K562 (cell line): ENCODE measurements around the gene KNCN. TPM values are rescaled to one million over a fixed set of nuclear protein-coding genes. Genes with fewer than 3 reads are reported as not detected.

ENCODE experiments used
- ARID1B ChIP-seq: fragments of 450-650 bp; IDR thresholded peaks from 2 replicates; pipeline ENCODE4 v1.6.1; 2016; ENCODE audit warnings: antibody characterized with exemption, mild to moderate bottlenecking, inconsistent platforms
- ASH1L ChIP-seq: fragments of 450-650 bp; IDR thresholded peaks from 2 replicates; pipeline ENCODE4 v1.6.1; 2018; ENCODE audit warnings: borderline replicate concordance, mild to moderate bottlenecking, low read depth; ENCODE audit not compliant: partially characterized antibody
- CCNT2 ChIP-seq: IDR thresholded peaks from 2 replicates; pipeline ENCODE4 v1.6.1; 2011; ENCODE audit warnings: borderline replicate concordance, low read depth, mild to moderate bottlenecking, moderate library complexity, mixed read lengths, low read length; ENCODE audit not compliant: insufficient read length; ENCODE audit errors: extremely low read depth
- FOSL1 ChIP-seq: fragments of 200-800 bp; sonication (Bioruptor generic); conservative IDR thresholded peaks from 2 replicates; pipeline ENCODE4 v1.6.1; 2016; ENCODE audit warnings: missing genetic modification characterization, missing compliant biosample characterization
- FOXJ3 ChIP-seq: sonication (generic); formaldehyde crosslinking; IDR thresholded peaks from 2 replicates; pipeline ENCODE4 v1.4.0; 2020; ENCODE audit warnings: mild to moderate bottlenecking, missing genetic modification reagents
- KDM4B ChIP-seq, 2 experiments: fragments of 450-650 bp in 1 of 2; sonication (generic) in 1 of 2; IDR thresholded peaks; 2 replicates each; pipeline ENCODE4 v1.6.1; 2016 to 2017; ENCODE audit warnings: borderline replicate concordance in 2 of 2, antibody characterized with exemption in 1 of 2, low read depth in 1 of 2, mild to moderate bottlenecking in 1 of 2
- NR2C1 ChIP-seq, 2 experiments: fragments of 450-650 bp; IDR thresholded peaks; 2 replicates each; pipeline ENCODE4 v1.6.1; 2017; ENCODE audit warnings: mild to moderate bottlenecking in 2 of 2, antibody characterized with exemption in 1 of 2, inconsistent platforms in 1 of 2, missing compliant biosample characterization in 1 of 2, missing genetic modification characterization in 1 of 2
- TGIF2 ChIP-seq: sonication (generic); formaldehyde crosslinking; IDR thresholded peaks from 2 replicates; pipeline ENCODE4 v1.8.1; 2022; ENCODE audit warnings: mild to moderate bottlenecking, missing genetic modification reagents, moderate library complexity
- polyA plus RNA-seq, 8 experiments: library from polyadenylated mRNA; depleted of rRNA in 4 of 8; stranded (reverse) in 5 of 8; unstranded in 3 of 8; fragments of >200 nt; fragmentation: Nextera tagmentation in 2 of 8; fragmentation: Illumina TruSeq in 1 of 8; extraction: Ambion mirVana in 2 of 8; extraction: Trizol in 1 of 8; gene quantifications; 2 replicates each; pipeline versions ENCODE4 v1.2.1 to v1.2.3, GENCODE V29; 2011 to 2014; ENCODE audit warnings: inconsistent platforms in 1 of 8, missing spikeins in 1 of 8
- total RNA-seq, 7 experiments: library from RNA; depleted of rRNA in 6 of 7; stranded (reverse); fragments of >200 nt in 6 of 7; fragmentation: Illumina TruSeq in 2 of 7; extraction: Trizol in 2 of 7; gene quantifications; 2 replicates each; pipeline versions ENCODE4 v1.2.1 to v1.2.3, GENCODE V29; 2011 to 2021; ENCODE audit warnings: low replicate concordance in 1 of 7
- TF ChIP-seq, protein P1 (sequence below): sonication (generic); formaldehyde crosslinking; IDR thresholded peaks from 2 replicates; pipeline ENCODE4 v1.8.1; 2023; ENCODE audit warnings: mild to moderate bottlenecking, missing genetic modification reagents
- TF ChIP-seq, protein P2 (sequence below), 2 experiments: fragments of 250-450 bp in 1 of 2; fragments of 450-650 bp in 1 of 2; sonication (Bioruptor Pico) in 1 of 2; IDR thresholded peaks; 2 replicates each; pipeline versions ENCODE4 v1.6.1 to v1.8.0; 2016 to 2021; ENCODE audit warnings: mild to moderate bottlenecking in 2 of 2, moderate library complexity in 2 of 2, missing compliant biosample characterization in 1 of 2, missing genetic modification characterization in 1 of 2

Gene KNCN
- total and polyA plus RNA-seq, 9 of the 15 experiments (the other 6 are each of a cell fraction or from before 2014, with no cell fraction given) = not detected

DNA sequence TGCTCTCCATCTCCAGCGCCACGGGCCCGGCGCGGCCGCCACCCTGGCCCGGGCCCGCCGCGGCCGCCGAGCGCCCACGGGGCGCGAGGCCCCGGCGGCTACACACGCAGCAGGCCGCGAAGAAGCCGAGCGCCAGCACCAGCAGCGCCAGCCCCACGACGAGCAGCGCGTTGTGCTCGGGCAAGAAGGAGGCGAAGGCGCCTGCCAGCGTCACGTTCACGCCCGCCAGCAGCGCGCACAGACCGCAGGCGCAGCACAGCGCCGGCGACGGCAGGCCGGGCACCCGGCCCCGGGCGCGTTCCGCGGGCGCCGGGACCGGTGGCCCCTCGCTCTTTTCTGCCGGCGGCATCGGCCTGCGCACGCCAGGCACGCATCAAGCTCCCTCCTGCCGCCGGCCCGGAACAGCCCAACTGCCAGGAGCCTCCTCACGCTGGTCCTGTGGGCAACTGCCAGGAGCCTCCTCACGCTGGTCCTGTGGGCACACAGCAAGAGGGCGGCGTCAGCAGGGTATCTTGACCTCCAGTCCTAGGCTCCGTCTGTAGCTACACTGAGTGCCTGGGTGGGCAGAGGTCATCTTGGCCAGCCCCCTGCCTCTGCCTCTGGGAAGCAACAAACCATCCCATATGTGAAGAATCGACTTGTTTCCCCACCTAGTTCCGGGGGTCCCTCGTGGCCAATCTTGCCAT lies 18.1 kb downstream of the KNCN start (continued):
- TF ChIP-seq, protein P1, sequence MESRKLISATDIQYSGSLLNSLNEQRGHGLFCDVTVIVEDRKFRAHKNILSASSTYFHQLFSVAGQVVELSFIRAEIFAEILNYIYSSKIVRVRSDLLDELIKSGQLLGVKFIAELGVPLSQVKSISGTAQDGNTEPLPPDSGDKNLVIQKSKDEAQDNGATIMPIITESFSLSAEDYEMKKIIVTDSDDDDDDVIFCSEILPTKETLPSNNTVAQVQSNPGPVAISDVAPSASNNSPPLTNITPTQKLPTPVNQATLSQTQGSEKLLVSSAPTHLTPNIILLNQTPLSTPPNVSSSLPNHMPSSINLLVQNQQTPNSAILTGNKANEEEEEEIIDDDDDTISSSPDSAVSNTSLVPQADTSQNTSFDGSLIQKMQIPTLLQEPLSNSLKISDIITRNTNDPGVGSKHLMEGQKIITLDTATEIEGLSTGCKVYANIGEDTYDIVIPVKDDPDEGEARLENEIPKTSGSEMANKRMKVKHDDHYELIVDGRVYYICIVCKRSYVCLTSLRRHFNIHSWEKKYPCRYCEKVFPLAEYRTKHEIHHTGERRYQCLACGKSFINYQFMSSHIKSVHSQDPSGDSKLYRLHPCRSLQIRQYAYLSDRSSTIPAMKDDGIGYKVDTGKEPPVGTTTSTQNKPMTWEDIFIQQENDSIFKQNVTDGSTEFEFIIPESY (CRISPR knock-in tag) = peak; percentile 85
- TF ChIP-seq TGIF2 (CRISPR knock-in tag) (no peak), FOSL1 (tag) (no peak), ARID1B (no peak), FOXJ3 (CRISPR knock-in tag) (no peak), ASH1L (no peak), CCNT2 (peak; percentile 8), KDM4B (IDR thresholded peaks at IDR 0.05; ENCODE audit: borderline replicate concordance in 2 of 2, low read depth in 1 of 2) (no peak), NR2C1 (IDR thresholded peaks at IDR 0.05) (peak; percentile 82), NR2C1 (tag; IDR thresholded peaks at IDR 0.05) (peak; percentile 81)
- TF ChIP-seq, protein P2, sequence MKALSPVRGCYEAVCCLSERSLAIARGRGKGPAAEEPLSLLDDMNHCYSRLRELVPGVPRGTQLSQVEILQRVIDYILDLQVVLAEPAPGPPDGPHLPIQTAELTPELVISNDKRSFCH (CRISPR knock-in tag; IDR thresholded peaks at IDR 0.05) = no peak
- TF ChIP-seq, protein P2 (tag; IDR thresholded peaks at IDR 0.05) = 0 out of 2 replicates have a peak, but pooled peaks have one; percentile 45
